ENCODE results near the gene KDM3B.
"Not testable (repeated sequence)": the region's sequence is repeated elsewhere in the genome, so short reads cannot be mapped to it uniquely, and the experiment has no call there.

KDM3B gene

DNA sequence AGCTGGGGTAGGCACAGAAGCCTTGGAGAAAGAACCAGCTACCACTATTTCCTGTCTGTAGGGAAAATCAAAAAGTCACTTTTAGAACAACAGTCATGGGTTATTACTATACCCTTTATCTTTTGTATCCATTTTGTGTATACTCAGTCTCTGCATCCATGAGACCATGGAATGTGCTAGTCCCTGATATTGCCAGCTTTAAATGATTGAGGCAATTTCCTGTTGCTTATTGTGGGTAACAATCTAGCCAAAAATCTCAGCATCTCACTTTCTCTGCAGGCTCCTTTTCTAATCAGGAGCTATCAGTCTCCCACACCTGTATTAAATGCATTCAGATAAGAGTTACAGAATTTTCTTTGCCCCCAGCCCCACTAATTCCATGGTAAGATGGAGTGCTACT is 968 bp upstream of the KDM3B start:
- DNase-seq, result no peak

DNA sequence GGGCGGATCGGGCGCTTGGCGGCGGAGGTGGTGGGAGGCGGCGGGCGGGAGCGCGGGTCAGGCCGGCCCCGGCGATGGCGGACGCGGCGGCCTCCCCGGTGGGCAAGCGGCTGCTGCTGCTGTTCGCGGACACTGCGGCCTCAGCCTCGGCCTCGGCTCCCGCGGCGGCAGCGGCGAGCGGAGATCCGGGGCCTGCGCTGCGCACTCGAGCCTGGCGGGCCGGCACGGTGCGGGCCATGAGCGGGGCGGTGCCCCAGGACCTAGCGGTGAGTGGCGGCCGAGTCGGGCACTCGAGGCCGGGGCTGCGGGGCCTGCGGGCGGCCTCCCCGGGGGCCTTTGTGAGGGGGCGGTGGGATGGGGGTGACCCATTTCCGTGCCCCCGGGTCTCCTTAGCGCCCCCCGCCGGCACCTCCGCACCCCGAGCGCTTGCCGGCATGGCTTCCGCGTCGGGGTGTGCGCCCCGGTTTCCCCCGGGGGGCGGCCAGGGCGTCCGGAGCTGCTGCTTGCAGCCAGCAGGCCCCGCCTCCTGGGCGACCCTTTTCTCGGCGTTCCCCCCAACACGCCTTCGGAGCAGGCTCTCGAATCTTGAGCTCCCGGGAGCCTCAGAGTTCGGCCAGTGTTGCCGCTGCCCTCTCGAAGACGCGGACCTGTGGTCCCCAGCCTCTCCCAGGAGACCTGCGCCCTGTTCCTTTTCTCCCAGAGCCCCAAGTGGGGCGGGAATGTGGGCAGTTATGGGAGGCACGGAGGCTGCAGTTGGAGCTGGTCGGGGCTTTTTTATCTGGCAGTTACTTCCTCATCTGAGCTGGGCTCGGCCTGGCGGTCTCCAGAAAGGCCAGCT is 456 bp downstream of the KDM3B start:
- peak; percentile 26 for DNase-seq

DNA sequence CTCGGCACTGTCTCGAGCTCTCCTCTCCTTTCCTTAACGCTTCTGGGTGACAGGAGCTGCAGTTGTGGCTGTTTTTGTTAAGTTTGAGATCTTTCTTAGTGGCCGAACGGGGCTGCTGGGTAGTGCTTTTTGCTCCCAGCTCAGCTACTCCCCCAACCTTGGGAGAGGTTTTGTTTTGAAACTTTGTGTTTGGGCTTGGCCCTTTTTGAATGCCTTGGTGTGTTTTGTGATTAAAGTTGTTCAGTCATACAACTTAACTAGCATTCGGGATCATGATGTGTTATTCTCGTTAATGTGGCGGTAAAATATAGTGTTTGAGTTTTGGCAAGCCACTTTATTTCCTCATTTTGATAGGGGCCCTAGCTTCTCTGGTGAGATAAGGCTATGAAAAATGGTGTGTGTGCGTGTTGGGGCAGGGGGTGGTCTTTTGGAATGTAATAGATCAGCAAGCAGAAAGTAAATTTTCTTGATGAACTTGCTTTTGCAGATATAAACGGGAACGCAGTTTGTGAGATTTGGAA is 1.1 kb downstream of the KDM3B start:
- no peak for DNase-seq

DNA sequence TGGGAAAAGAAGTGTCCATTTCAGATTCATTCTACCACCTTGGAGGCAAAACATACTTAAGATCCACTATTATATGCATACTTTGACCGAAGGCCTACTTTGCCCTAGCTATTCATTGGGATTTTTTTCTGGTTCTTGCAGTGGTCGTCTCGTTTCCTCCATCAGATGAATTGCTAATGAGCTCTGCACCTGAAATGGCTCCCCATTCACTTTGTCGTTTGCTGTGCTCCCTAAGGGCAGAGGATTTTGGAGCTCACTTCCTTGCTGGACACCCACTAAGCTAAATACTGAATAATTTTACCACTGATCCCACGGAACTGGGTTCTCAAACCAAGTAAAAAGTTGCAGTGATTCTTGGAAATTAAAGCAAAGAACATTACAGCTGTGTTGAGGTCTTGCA is 1.9 kb downstream of the KDM3B start:
- DNase-seq, result no peak

DNA sequence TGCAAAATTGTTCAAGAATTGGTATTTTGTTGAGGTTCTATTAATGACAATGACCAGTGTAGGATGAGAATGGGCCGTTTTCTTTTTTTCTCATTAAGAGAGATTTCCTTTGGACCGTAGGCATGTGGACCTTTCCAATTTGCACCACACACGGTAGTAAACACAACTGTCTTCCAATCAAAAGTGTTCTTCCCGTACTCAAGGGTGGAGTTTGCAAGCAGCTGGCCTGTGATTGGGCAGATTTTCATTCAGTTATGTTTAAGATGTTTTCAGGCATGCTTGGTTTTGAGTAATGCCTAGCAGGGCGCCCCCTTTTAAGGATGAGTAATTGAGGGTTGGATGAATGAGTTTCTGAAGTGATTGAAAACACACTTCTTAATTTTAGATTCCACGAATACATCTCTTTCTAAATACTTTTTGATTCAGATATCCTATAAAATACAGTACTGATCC is 2.5 kb downstream of the KDM3B start:
- no peak for DNase-seq

- DNase-seq, result no peak
These were observed 7.1 kb downstream of the KDM3B start for GRCh38 chr5:138359621-138360020.

DNA sequence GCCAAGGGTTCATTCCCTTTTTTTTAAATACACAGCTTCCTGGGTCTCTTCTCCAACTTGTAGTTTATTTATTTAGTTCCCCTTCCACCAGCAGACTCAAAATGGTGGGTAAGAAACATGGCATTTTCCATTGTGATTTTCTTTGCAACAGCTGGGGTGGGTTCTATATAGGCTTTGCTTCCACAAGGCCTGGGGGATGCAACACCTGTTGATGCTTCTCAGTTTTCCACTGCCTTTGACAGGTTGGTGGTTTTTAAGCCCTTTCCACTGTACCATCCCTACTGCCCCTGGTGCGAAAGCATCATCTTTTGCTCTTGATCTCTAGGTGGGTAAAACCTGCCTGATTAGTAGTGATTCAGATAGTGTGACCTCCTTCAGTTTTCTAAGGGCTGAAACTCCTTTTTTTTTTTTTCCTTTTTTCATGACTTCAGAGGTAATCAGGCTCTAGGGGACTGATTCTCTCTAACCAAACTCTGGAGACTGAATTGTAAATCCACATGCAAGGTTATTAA is 8.5 kb downstream of the KDM3B start:
- DNase-seq, result no peak

DNA sequence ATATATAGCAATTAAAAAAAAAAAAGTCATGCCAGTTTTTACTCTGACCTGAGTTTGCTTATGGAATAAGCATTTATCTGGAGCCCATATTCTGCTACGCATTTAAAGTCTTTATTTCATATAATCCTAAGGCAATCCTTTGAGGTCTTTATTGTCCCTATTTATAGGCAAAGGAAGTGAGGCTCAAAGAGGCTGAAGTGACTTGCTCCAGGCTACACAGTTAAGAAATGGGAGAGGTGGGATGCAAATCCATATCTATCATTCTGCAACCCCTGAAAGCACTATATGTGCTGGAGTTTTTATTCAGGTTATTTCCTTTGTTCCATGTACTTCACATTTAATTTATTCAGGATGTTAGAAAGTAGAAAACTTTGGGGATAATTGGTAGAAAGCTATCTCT is 12.1 kb downstream of the KDM3B start:
- no peak for DNase-seq

GRCh38 chr5:138366632-138367382 is 14.3 kb downstream of the KDM3B start:
- no peak for DNase-seq

GRCh38 chr5:138369261-138369660 is 16.8 kb downstream of the KDM3B start:
- DNase-seq, result no peak

DNA sequence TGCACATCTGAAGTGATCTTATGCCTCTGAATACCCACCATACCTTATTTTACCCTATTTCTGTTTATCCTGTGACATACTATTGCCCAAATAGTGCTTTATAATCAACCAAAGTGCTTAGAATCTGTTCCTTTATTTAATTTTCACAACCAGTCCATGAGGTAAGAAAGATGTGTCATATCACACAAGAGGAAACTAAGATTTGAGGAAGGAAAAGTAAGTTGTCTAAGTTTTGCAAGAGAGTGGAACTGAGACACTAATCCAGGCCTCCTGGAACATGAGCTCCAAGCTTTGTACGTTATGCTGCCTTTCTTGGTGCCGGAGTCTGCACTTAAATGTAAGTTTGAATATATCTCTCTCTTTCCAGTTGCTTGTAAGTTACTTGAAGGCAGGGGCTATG is 17.2 kb downstream of the KDM3B start:
- no peak for DNase-seq

DNA sequence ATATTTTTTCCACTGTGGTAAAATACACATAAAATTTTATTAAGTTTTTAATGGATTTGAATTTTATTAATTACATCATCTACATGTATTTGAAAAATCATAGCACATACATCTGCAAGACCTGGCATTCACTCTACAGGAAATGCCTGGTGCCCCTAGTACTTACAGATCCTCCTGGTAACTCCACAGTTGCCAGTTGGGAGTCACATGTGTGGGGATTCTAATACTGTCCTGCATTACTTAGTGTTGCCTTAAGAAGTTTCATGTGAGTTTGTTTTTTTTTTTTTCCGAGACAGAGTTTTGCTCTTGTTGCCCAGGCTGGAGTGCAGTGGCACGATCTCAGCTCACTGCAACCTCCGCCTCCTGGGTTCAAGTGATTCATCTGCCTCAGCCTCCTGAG is 18.1 kb downstream of the KDM3B start:
- no peak for DNase-seq

DNA sequence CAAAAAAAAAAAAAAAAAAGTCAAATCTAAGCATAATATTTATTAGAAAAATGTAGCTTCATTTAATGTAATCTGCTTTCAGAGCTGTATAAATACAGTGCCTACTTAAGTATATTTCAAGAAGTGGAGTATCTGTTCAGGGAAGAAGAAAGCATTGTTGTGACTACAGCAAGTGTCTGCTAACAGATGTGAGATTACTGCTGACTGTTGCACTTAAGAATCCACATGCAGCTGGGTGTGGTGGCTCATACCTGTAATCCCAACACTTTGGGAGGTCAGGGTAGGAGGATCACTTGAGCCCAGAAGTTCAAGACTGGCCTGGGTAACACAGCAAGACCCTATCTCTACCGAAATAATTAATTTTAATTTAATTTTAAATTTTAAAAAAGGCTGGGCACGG is 19.0 kb downstream of the KDM3B start:
- DNase-seq, result no peak

- no peak for DNase-seq
These were observed 19.7 kb downstream of the KDM3B start for GRCh38 chr5:138372225-138372624.

- no peak for DNase-seq
These were observed 20.2 kb downstream of the KDM3B start for GRCh38 chr5:138372653-138373052.

DNA sequence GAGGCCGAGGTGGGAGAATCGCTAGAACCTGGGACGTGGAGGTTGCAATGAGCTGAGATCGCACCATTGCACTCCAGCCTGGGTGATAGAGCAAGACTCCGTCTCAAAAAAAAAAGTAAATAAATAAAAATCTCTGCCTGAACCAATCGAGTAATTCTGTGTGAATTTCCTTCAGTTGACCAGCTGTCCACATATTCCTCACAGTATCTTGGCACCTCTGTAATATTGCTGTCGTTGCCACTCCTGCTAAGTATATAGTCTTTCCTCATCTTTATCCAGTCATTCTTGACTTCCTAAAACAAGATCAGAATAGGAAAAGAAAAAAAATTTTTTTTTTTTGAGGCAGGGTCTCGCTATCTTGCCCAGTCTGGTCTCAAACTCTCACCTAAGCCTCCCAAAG is 29.9 kb downstream of the KDM3B start:
- DNase-seq, result no peak

- no peak for DNase-seq
These were observed 33.2 kb downstream of the KDM3B start for GRCh38 chr5:138385660-138386059.

GRCh38 chr5:138386290-138386689 is 33.8 kb downstream of the KDM3B start:
- no peak for DNase-seq

DNA sequence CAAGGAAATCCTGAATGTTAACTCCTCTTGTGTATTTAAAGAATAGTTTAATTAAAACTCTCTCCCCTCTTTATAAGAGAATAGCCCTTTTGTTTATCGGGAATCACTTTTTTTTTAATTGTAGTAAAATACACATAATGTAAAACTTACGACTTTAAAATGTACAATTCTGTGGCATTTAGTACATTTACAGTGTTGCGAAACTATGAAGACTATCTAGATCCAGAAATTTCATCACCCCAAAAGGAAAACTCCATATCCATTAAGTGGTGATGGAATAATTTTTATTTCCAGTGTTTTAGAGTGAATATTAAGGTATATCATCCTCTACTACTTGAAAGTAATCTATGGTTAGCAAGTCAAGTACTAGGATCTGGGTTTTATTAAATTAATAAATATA is 36.8 kb downstream of the KDM3B start:
- no peak for DNase-seq

DNA sequence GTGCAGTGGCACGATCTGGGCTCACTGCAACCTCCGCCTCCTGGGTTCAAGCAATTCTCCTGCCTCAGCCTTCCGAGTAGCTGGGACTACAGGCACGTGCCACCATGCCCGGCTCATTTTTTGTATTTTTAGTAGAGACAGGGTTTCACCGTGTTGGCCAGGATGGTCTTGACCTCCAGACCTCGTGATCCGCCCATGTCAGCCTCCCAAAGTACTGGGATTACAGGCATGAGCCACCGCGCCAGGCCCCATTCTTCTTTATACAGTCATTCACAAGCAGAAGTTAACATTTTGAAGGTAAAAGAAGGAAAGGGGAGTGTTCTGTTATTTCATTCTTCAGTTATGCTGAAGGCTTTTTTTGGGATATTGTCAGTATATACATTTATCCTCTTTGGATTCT is 37.4 kb downstream of the KDM3B start:
- DNase-seq, result not testable (repeated sequence)

- no peak for DNase-seq
These were observed 39.4 kb downstream of the KDM3B start for GRCh38 chr5:138391859-138392386.

GRCh38 chr5:138402640-138403039 is 50.2 kb downstream of the KDM3B start:
- DNase-seq, result no peak

DNA sequence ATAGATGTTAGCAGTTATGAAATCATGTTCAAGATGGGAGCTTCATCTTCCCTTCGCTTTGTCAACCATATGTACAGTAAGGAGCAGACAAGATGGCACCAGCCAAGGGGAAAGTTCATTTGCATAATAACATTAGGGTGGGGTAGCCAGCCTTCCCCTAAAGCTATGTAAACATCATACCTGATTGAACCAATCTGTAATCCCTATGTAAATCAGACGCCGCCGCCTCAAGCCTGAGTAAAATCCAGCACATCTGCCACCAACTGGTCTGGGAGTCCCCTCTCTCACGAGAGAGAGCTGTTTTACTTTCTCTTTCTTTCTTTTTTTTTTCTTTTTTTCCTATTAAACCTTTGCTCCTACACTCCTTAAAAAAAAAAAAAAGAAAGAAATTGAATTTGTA is 55.5 kb downstream of the KDM3B start:
- DNase-seq, result peak; percentile 43

All from NCI-H1436 (cell line).